GM23248 (cell line): Measurements from ENCODE around the gene SLC8B1. TPM values are rescaled to one million over a fixed set of nuclear protein-coding genes. Genes with fewer than 3 reads are reported as not detected.
A peak's percentile ranks its signal among the peaks of the same experiment; 100 is the strongest.

Experiments
- DNase-seq: peaks from one replicate; pipeline ENCODE4 v3.0.0-alpha.2; 2015
- H2AFZ ChIP-seq: fragments of 200-600 bp; sonication (generic); 2 replicates; pipeline ENCODE4 v1.6.1; 2016; ENCODE audit warnings: antibody characterized with exemption
- H3F3A ChIP-seq: fragments of 200-600 bp; sonication (generic); 2 replicates; pipeline ENCODE4 v1.6.1; 2016; ENCODE audit warnings: mild to moderate bottlenecking, antibody characterized with exemption, mixed run types; ENCODE audit not compliant: insufficient read depth
- H3K27ac ChIP-seq: fragments of 200-600 bp; sonication (generic); 2 replicates; pipeline ENCODE4 v1.5.1; 2016; ENCODE audit warnings: mild to moderate bottlenecking
- H3K27me3 ChIP-seq: fragments of 200-600 bp; sonication (generic); replicated peaks from 2 replicates; pipeline ENCODE4 v1.6.1; 2016; ENCODE audit warnings: mild to moderate bottlenecking; ENCODE audit not compliant: insufficient read depth
- H3K36me3 ChIP-seq: fragments of 200-600 bp; sonication (generic); 2 replicates; pipeline ENCODE4 v1.6.1; 2016; ENCODE audit warnings: low read depth, mild to moderate bottlenecking
- H3K4me1 ChIP-seq: fragments of 200-600 bp; sonication (generic); 2 replicates; pipeline ENCODE4 v1.6.1; 2016; ENCODE audit warnings: mild to moderate bottlenecking; ENCODE audit not compliant: insufficient read depth
- H3K4me2 ChIP-seq: fragments of 200-600 bp; sonication (generic); one replicate; pipeline ENCODE4 v1.6.1; 2016; ENCODE audit warnings: mild to moderate bottlenecking; ENCODE audit not compliant: unreplicated experiment
- H3K4me3 ChIP-seq: fragments of 200-600 bp; sonication (generic); 2 replicates; pipeline ENCODE4 v1.5.1; 2016; ENCODE audit warnings: mild to moderate bottlenecking
- H3K79me2 ChIP-seq: fragments of 200-600 bp; sonication (generic); 2 replicates; pipeline ENCODE4 v1.6.1; 2016; ENCODE audit warnings: mild to moderate bottlenecking; ENCODE audit not compliant: insufficient read depth
- H3K9ac ChIP-seq: fragments of 200-600 bp; sonication (generic); 2 replicates; pipeline ENCODE4 v1.6.1; 2016; ENCODE audit warnings: mild to moderate bottlenecking
- H3K9me2 ChIP-seq: fragments of 200-600 bp; sonication (generic); 2 replicates; pipeline ENCODE4 v1.6.1; 2016; ENCODE audit warnings: mixed run types, mild to moderate bottlenecking, moderate library complexity; ENCODE audit not compliant: insufficient read depth
- H3K9me3 ChIP-seq: fragments of 200-600 bp; sonication (generic); one replicate; pipeline ENCODE4 v1.6.1; 2017; ENCODE audit warnings: low read depth
- H4K20me1 ChIP-seq: fragments of 200-600 bp; sonication (generic); 2 replicates; pipeline ENCODE4 v1.6.0; 2016; ENCODE audit not compliant: insufficient read depth
- EZH2 ChIP-seq: fragments of 200-600 bp; sonication (generic); IDR thresholded peaks from 2 replicates; pipeline ENCODE4 v1.6.1; 2018; ENCODE audit warnings: antibody characterized with exemption, mild to moderate bottlenecking; ENCODE audit not compliant: insufficient read depth, poor library complexity, severe bottlenecking
- EZH2phosphoT487 ChIP-seq: fragments of 200-600 bp; sonication (generic); IDR thresholded peaks from 2 replicates; pipeline ENCODE4 v1.6.1; 2018; ENCODE audit warnings: antibody characterized with exemption, moderate library complexity, mild to moderate bottlenecking, low read depth; ENCODE audit not compliant: insufficient read depth
- WGBS, 2 experiments: methylation state at CpG; one replicate each; pipeline ENCODE4 v1.1.6; 2015 to 2017; ENCODE audit warnings: low lambda C conversion rate in 2 of 2, low coverage in 1 of 2; ENCODE audit errors: missing lambda C conversion rate in 2 of 2; 5-methylcytosine and 5-hydroxymethylcytosine counted together
- in situ Hi-C: fragments of 300-500 bp; cut with MboI; formaldehyde crosslinking; loops from 2 replicates; pipeline ENCODE4 v1.15.0; 2020
- polyA plus RNA-seq: library from polyadenylated mRNA; unstranded; fragments of >200 nt; fragmentation: Nextera tagmentation; extraction: Ambion mirVana; gene quantifications from 2 replicates; pipeline ENCODE4 v1.2.1, GENCODE V29; 2016
- total RNA-seq: library from RNA; depleted of rRNA; stranded (reverse); fragments of >200 nt; shearing (Covaris generic); gene quantifications from 2 replicates; pipeline ENCODE4 v1.2.3, GENCODE V29; 2014

The SLC8B1 gene
- total and polyA plus RNA-seq, 2 experiments from 2014 or later: 6.6 to 9.0 TPM

GRCh38 chr12:113325916-113326315 is 9.0 kb downstream of the SLC8B1 start:
- Histone ChIP-seq H2AFZ (no peak overlapping the region), H3K4me3 (no peak overlapping the region), H3K27me3 (no peaks in the 10 kb centered on the region), H3K9me2 (no peaks in the 10 kb centered on the region), H3K36me3 (no peaks in the 10 kb centered on the region), H3F3A (peaks cover 18% of the 10 kb centered on the region; the same call in 1 of the 2 replicates), H3K9me3 (no peaks in the 10 kb centered on the region), H3K79me2 (no peaks in the 10 kb centered on the region), H3K9ac (no peak overlapping the region), H3K4me1 (peaks cover 4% of the 10 kb centered on the region; the same call in 1 of the 2 replicates), H4K20me1 (no peaks in the 10 kb centered on the region), H3K4me2 (no peak overlapping the region), H3K27ac (peak overlapping the region; percentile 1)
- in situ Hi-C loops: no loop called here
- 15 to 25% methylated on average over 3 of the region's 3 CpGs for WGBS, 2 experiments
- peak; percentile 55 for DNase-seq
- no peak for TF ChIP-seq EZH2
- TF ChIP-seq EZH2phosphoT487: no peak

GRCh38 chr12:113322343-113322742 is 12.6 kb downstream of the SLC8B1 start:
- Histone ChIP-seq H3K4me3 (no peak overlapping the region), H3K9me3 (no peaks in the 10 kb centered on the region), H2AFZ (no peak overlapping the region), H3K4me1 (peaks cover 4% of the 10 kb centered on the region; the same call in 1 of the 2 replicates), H3K27me3 (no peaks in the 10 kb centered on the region), H3K36me3 (no peaks in the 10 kb centered on the region), H3K4me2 (no peak overlapping the region), H3F3A (peaks cover 18% of the 10 kb centered on the region; the same call in 1 of the 2 replicates), H3K27ac (peak overlapping the region; percentile 44), H4K20me1 (no peaks in the 10 kb centered on the region), H3K9me2 (no peaks in the 10 kb centered on the region), H3K79me2 (no peaks in the 10 kb centered on the region), H3K9ac (no peak overlapping the region)
- WGBS, 2 experiments: 81 to 95% methylated on average over 2 of the region's 2 CpGs
- DNase-seq: peak; percentile 83
- in situ Hi-C loops: no loop called here
- no peak for TF ChIP-seq EZH2
- no peak for TF ChIP-seq EZH2phosphoT487

GRCh38 chr12:113320401-113320800 is 14.5 kb downstream of the SLC8B1 start:
- Histone ChIP-seq H3K9me2 (no peaks in the 10 kb centered on the region), H3K4me1 (no peaks in the 10 kb centered on the region), H3K9ac (no peak overlapping the region), H3F3A (peaks cover 5% of the 10 kb centered on the region; the same call in 1 of the 2 replicates), H3K4me2 (no peak overlapping the region), H3K27ac (no peak overlapping the region), H3K9me3 (no peaks in the 10 kb centered on the region), H3K27me3 (no peaks in the 10 kb centered on the region), H2AFZ (no peak overlapping the region), H4K20me1 (no peaks in the 10 kb centered on the region), H3K79me2 (no peaks in the 10 kb centered on the region), H3K4me3 (no peak overlapping the region), H3K36me3 (no peaks in the 10 kb centered on the region)
- DNase-seq: no peak
- 83 to 84% methylated on average over 11 to 12 of the region's 12 CpGs for WGBS, 2 experiments
- in situ Hi-C loops: no loop called here
- TF ChIP-seq EZH2 (no peak), EZH2phosphoT487 (no peak)

DNA sequence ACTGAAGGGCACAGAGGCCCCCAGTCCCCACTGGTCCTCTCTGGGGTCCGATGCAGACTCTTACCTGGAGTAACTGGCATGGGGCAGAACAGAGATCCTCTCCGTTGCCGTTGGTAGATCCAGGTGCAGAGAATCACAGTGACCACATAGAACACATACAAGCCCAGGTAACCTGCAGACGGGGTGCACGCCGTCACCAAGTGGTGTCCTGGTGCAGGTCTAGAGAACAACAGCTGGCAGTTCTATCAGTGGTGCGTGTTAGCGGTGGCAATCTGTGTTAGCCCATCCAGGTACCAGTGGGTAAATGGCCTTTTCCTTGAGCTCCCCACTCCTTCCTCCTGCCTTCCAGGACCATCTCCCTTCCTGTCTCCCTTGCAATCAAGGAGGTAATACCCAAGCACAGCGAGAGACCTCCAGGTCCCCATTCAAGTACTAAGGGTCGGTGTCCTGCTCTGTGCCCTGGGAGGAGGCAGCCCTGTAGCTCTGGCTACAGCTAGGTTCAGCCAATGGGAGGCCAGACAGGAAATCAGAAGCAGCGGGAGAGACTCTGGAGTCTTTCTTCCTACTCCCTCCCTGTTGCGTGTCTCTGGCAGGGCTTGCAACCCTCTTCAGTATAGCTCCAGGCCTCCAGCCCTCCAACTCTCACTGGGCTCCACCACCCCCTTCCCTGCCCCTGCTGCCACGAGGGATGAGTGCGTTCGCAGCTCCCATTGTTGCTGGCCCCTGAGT is 15.8 kb downstream of the SLC8B1 start:
- TF ChIP-seq EZH2phosphoT487 (no peak), EZH2 (no peak)
- Histone ChIP-seq H3K4me2 (no peak overlapping the region), H3K9me2 (no peaks in the 10 kb centered on the region)

More for the DNA sequence above, 15.8 kb downstream of the SLC8B1 start:
- Histone ChIP-seq H3K27me3 (no peaks in the 10 kb centered on the region), H4K20me1 (no peaks in the 10 kb centered on the region), H3K36me3 (no peaks in the 10 kb centered on the region), H3K9me3 (no peaks in the 10 kb centered on the region), H3F3A (peaks cover 5% of the 10 kb centered on the region; the same call in 1 of the 2 replicates), H3K4me3 (no peak overlapping the region), H3K79me2 (no peaks in the 10 kb centered on the region), H3K27ac (no peak overlapping the region), H2AFZ (no peak overlapping the region), H3K4me1 (no peaks in the 10 kb centered on the region), H3K9ac (no peak overlapping the region)
- in situ Hi-C loops: no loop called here
- no peak for DNase-seq
- 91 to 95% methylated on average over 15 of the region's 15 CpGs for WGBS, 2 experiments
